Endothelial cell of umbilical vein (primary cell): ENCODE results near the gene TTLL11. TPM values are rescaled to one million over a fixed set of nuclear protein-coding genes. Genes with fewer than 3 reads are reported as not detected.

Experiments used
- BruUV-seq: library from RNA; stranded (reverse); fragments of 400-500 nt; replicated peaks from 2 replicates; lab custom pipeline; 2021; lab: Mats Ljungman, UMichigan
- CTCF ChIA-PET: fragments of 300-600, 350-600 bp; sonication (Branson Sonifier 250); formaldehyde crosslinking; loops from one replicate; lab custom pipeline; 2021; ENCODE audit warnings: antibody characterized with exemption, inconsistent platforms; lab: Charles Lee
- POLR2A ChIA-PET: fragments of 300-600, 350-600 bp; sonication (Branson Sonifier 250); formaldehyde crosslinking; loops from one replicate; lab custom pipeline; 2021; ENCODE audit warnings: antibody characterized with exemption, inconsistent platforms; lab: Charles Lee
- DNase-seq: peaks from one replicate; pipeline ENCODE4 v3.0.0-alpha.2; 2011; ENCODE audit warnings: low read depth, low spot score
- FAIRE-seq: peaks from 2 replicates; lab custom pipeline; 2011; peaks lifted over from hg19 to GRCh38; lab: Jason Lieb, UNC
- H2AFZ ChIP-seq: 2 replicates; pipeline ENCODE4 v1.6.0; 2012; ENCODE audit warnings: low read depth, low read length, control low read depth, inconsistent platforms
- H3K27ac ChIP-seq: 2 replicates; pipeline ENCODE4 v1.5.1; 2011; ENCODE audit warnings: low read depth, mild to moderate bottlenecking, control low read depth, low read length, moderate library complexity; ENCODE audit not compliant: insufficient read depth
- H3K27me3 ChIP-seq, 2 experiments: 2 replicates each; pipeline versions ENCODE4 v1.6.0 to v1.6.1; 2011; ENCODE audit warnings: low read length in 2 of 2, mixed read lengths in 1 of 2; ENCODE audit not compliant: control insufficient read depth in 2 of 2, insufficient read depth in 2 of 2
- H3K36me3 ChIP-seq, 2 experiments: 2 replicates in 1 of 2; 3 replicates in 1 of 2; pipeline ENCODE4 v1.5.1; 2011; ENCODE audit warnings: low read length in 2 of 2, mild to moderate bottlenecking in 1 of 2, moderate library complexity in 1 of 2; ENCODE audit not compliant: control insufficient read depth in 2 of 2, insufficient read depth in 2 of 2; ENCODE audit errors: extremely low read depth in 1 of 2
- H3K4me1 ChIP-seq: 3 replicates; pipeline ENCODE4 v1.5.1; 2011; ENCODE audit warnings: mild to moderate bottlenecking, low read length; ENCODE audit not compliant: control insufficient read depth, insufficient read depth; ENCODE audit errors: extremely low read depth
- H3K4me2 ChIP-seq: 2 replicates; pipeline ENCODE4 v1.6.1; 2011; ENCODE audit warnings: low read length, control low read depth, mixed read lengths; ENCODE audit not compliant: insufficient read depth
- H3K4me3 ChIP-seq, 3 experiments: fragments of 200-600 bp in 1 of 3; sonication (generic), shearing (Covaris generic) in 1 of 3; replicated peaks in 1 of 3; 2 replicates each; pipeline ENCODE4 v1.5.1; 2011 to 2016; ENCODE audit warnings: control low read depth in 3 of 3, low read length in 3 of 3, mild to moderate bottlenecking in 2 of 3, inconsistent platforms in 1 of 3, low read depth in 1 of 3, moderate library complexity in 1 of 3; ENCODE audit not compliant: insufficient read depth in 1 of 3
- H3K79me2 ChIP-seq: 2 replicates; pipeline ENCODE4 v1.6.0; 2012; ENCODE audit warnings: low read length, inconsistent platforms; ENCODE audit not compliant: control insufficient read depth, insufficient read depth
- H3K9ac ChIP-seq: replicated peaks from 2 replicates; pipeline ENCODE3; 2011; ENCODE audit warnings: low read length, control low read depth; ENCODE audit not compliant: insufficient read depth; ENCODE audit errors: extremely low read depth
- H3K9me1 ChIP-seq: replicated peaks from 3 replicates; pipeline ENCODE4 v1.6.0; 2011; ENCODE audit warnings: mild to moderate bottlenecking, low read length; ENCODE audit not compliant: control insufficient read depth, insufficient read depth; ENCODE audit errors: extremely low read depth
- H3K9me3 ChIP-seq: replicated peaks from 2 replicates; pipeline ENCODE4 v1.5.1; 2012; ENCODE audit warnings: low read length, inconsistent platforms; ENCODE audit not compliant: control insufficient read depth, insufficient read depth
- H4K20me1 ChIP-seq: replicated peaks from 2 replicates; pipeline ENCODE3; 2011; ENCODE audit warnings: mild to moderate bottlenecking, low read length; ENCODE audit not compliant: control insufficient read depth, insufficient read depth; ENCODE audit errors: extremely low read depth
- CTCF ChIP-seq, 2 donors: IDR thresholded peaks; 1 replicate in 1 of 2; 2 replicates in 1 of 2; pipeline ENCODE4 v1.5.1; 2011; ENCODE audit warnings: low read length in 2 of 2, mild to moderate bottlenecking in 2 of 2, moderate library complexity in 2 of 2, control low read depth in 1 of 2, inconsistent platforms in 1 of 2, low read depth in 1 of 2; ENCODE audit not compliant: insufficient read depth in 1 of 2; ENCODE audit errors: extremely low read depth in 1 of 2
- FOS ChIP-seq: IDR thresholded peaks from 2 replicates; pipeline ENCODE4 v1.6.1; 2011; ENCODE audit warnings: mild to moderate bottlenecking, low read length, moderate library complexity, borderline replicate concordance; ENCODE audit not compliant: insufficient read depth
- GATA2 ChIP-seq: IDR thresholded peaks from 2 replicates; pipeline ENCODE4 v1.7.0; 2011; ENCODE audit warnings: low read depth, mild to moderate bottlenecking, moderate library complexity, mixed read lengths, low read length; ENCODE audit not compliant: insufficient read length, insufficient read depth
- JUN ChIP-seq: IDR thresholded peaks from 2 replicates; pipeline ENCODE4 v1.6.1; 2011; ENCODE audit warnings: borderline replicate concordance, low read depth; ENCODE audit not compliant: insufficient read length, insufficient read depth
- MAX ChIP-seq: IDR thresholded peaks from 2 replicates; pipeline ENCODE4 v1.6.1; 2011; ENCODE audit not compliant: insufficient read depth, insufficient read length
- POLR2A ChIP-seq: IDR thresholded peaks from 2 replicates; pipeline ENCODE4 v1.6.1; 2012; ENCODE audit warnings: low read depth, mild to moderate bottlenecking, control low read depth, low read length
- POLR2AphosphoS5 ChIP-seq: IDR thresholded peaks from 2 replicates; pipeline ENCODE4 v1.6.1; 2012; ENCODE audit warnings: low read depth, mild to moderate bottlenecking, control low read depth, low read length, moderate library complexity; ENCODE audit not compliant: insufficient read depth
- dilution Hi-C: fragments of 300-500 bp; cut with MboI; formaldehyde crosslinking; loops from one replicate; pipeline ENCODE4 v1.15.0; 2019; ENCODE audit warnings: low sequenced_read_pairs; ENCODE audit not compliant: extremely low pct_ligation_motif_present
- intact Hi-C: fragments of 100-400 bp; cut with micrococcal nuclease; formaldehyde crosslinking; loops from one replicate; pipeline ENCODE4 v1.10.0; 2022
- polyA plus RNA-seq, 4 experiments: library from polyadenylated mRNA; depleted of rRNA in 3 of 4; stranded (reverse) in 3 of 4; unstranded in 1 of 4; fragments of >200 nt; gene quantifications; 2 replicates each; pipeline versions ENCODE4 v1.2.1 to v1.2.3, GENCODE V29; 2011 to 2012; ENCODE audit warnings: missing spikeins in 1 of 4
- total RNA-seq: library from RNA; stranded (reverse); gene quantifications from 2 replicates; pipeline ENCODE4 v1.2.3, GENCODE V29; 2021

The TTLL11 gene
- total and polyA plus RNA-seq, 2 donors (not counting 3 experiments of a cell fraction or from before 2014, with no cell fraction given), result 4.9 to 5.1 TPM

- H3K79me2 ChIP-seq, result no peaks in the 10 kb centered on the region
- H3K27me3 ChIP-seq, result no peaks in the 10 kb centered on the region
- no peaks in the 10 kb centered on the region for H3K9me1 ChIP-seq
- H4K20me1 ChIP-seq, result no peaks in the 10 kb centered on the region
- H3K4me2 ChIP-seq, result no peak overlapping the region
- H3K9me3 ChIP-seq, result no peaks in the 10 kb centered on the region
- TF ChIP-seq JUN (no peak), POLR2AphosphoS5 (no peak), FOS (no peak), GATA2 (no peak), MAX (no peak), CTCF (IDR thresholded peaks at IDR 0.05; ENCODE audit: extremely low read depth in 1 of 2, insufficient read depth in 1 of 2, low read depth in 1 of 2, low read length in 2 of 2) (no peak), POLR2A (no peak)
- dilution Hi-C loops (no loop called here), intact Hi-C loops (no loop called here)
- no peak overlapping the region for H3K9ac ChIP-seq
- H3K4me3 ChIP-seq, result no peak overlapping the region
- ChIA-PET POLR2A (no interaction called here), CTCF (no interaction called here)
- H3K27ac ChIP-seq, result no peak overlapping the region
- no peaks in the 10 kb centered on the region for H3K36me3 ChIP-seq
- H3K4me1 ChIP-seq, result no peaks in the 10 kb centered on the region
- DNase-seq (no peak), FAIRE-seq (no peak)
- no TSS peak for BruUV-seq
- no peak overlapping the region for H2AFZ ChIP-seq
These were observed 277.3 kb downstream of the TTLL11 start for GRCh38 chr9:121815546-121816448.
